ENCODE data around the gene HSPB7. TPM values are rescaled to one million over a fixed set of nuclear protein-coding genes. Genes with fewer than 3 reads are reported as not detected.
A peak's percentile ranks its signal among the peaks of the same experiment; 100 is the strongest.

Gene HSPB7
- total RNA-seq, 1 experiment from 2014 or later, result not detected

DNA sequence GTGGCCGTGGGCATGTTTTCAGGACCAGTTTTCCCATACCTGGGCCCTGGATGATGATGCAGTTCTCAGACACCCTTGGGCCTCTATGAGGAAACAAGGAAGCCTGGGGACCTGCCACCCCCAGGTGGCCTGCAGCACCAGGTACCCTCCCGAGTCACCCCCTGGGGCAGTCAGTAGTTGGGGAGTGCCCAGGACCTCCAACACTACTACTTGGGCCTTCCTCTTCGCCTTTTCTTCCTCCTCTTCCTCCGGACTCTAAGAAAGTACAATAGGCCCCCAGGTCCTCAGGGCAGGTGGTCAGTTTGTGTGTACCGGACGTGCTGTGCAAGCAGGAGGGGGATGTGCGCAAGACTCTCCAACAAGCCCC lies 25.7 kb downstream of the HSPB7 start:
- Histone ChIP-seq H3K4me1 (ENCODE audit: insufficient read depth, low read length) (no peaks in the 10 kb centered on the region), H3T11ph (ENCODE audit: low read length) (no peak overlapping the region), H3K23me2 (ENCODE audit: insufficient read length, low read depth, low read length, poor library complexity, severe bottlenecking) (no peaks in the 10 kb centered on the region), H2AFZ (ENCODE audit: low read length) (no peak overlapping the region), H4K5ac (ENCODE audit: insufficient read length, low read depth, low read length) (no peak overlapping the region), H3K9ac (ENCODE audit: extremely low read depth, insufficient read length, low read length) (no peak overlapping the region), H3K4ac (ENCODE audit: low read depth, low read length) (no peak overlapping the region), H4K20me1 (ENCODE audit: control insufficient read depth, insufficient read depth, insufficient read length) (no peaks in the 10 kb centered on the region), H2AK5ac (ENCODE audit: insufficient read length, low read length) (no peak overlapping the region), H2BK120ac (ENCODE audit: low read depth, low read length, poor library complexity, severe bottlenecking) (no peak overlapping the region), H2BK12ac (ENCODE audit: insufficient read length, low read depth, low read length) (no peak overlapping the region), H3K9me3 (ENCODE audit: control insufficient read depth, low read depth, low read length) (no peaks in the 10 kb centered on the region), H3K4me2 (ENCODE audit: insufficient read depth, insufficient read length, low read length) (no peak overlapping the region), H2BK20ac (ENCODE audit: low read depth, low read length, poor library complexity, severe bottlenecking) (no peak overlapping the region), H3K23ac (ENCODE audit: insufficient read length, low read depth, low read length) (no peak overlapping the region), H3K18ac (ENCODE audit: insufficient read length, low read depth, low read length) (no peak overlapping the region), H3K56ac (ENCODE audit: insufficient read length, low read depth, low read length) (no peak overlapping the region), H2BK15ac (ENCODE audit: low read depth, low read length) (no peak overlapping the region), H3K27me3 (ENCODE audit: insufficient read depth, low read length) (no peaks in the 10 kb centered on the region), H2BK5ac (ENCODE audit: insufficient read length, low read length) (no peak overlapping the region), H4K8ac (replicated peaks; ENCODE audit: insufficient read length, low read depth, low read length) (no peak overlapping the region), H3K79me1 (ENCODE audit: insufficient read depth, low read depth, low read length, poor library complexity, severe bottlenecking) (no peaks in the 10 kb centered on the region), H3K14ac (ENCODE audit: insufficient read depth, low read length) (no peak overlapping the region), H4K91ac (ENCODE audit: insufficient read length, low read depth, low read length) (no peak overlapping the region), H3K27ac (ENCODE audit: insufficient read length, low read depth, low read length) (no peak overlapping the region), H3K79me2 (ENCODE audit: insufficient read depth, low read length) (no peaks in the 10 kb centered on the region)
- H3K4me1 Mint-ChIP-seq, result no peaks in the 10 kb centered on the region
- TF ChIP-seq, protein P1, sequence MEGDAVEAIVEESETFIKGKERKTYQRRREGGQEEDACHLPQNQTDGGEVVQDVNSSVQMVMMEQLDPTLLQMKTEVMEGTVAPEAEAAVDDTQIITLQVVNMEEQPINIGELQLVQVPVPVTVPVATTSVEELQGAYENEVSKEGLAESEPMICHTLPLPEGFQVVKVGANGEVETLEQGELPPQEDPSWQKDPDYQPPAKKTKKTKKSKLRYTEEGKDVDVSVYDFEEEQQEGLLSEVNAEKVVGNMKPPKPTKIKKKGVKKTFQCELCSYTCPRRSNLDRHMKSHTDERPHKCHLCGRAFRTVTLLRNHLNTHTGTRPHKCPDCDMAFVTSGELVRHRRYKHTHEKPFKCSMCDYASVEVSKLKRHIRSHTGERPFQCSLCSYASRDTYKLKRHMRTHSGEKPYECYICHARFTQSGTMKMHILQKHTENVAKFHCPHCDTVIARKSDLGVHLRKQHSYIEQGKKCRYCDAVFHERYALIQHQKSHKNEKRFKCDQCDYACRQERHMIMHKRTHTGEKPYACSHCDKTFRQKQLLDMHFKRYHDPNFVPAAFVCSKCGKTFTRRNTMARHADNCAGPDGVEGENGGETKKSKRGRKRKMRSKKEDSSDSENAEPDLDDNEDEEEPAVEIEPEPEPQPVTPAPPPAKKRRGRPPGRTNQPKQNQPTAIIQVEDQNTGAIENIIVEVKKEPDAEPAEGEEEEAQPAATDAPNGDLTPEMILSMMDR (conservative IDR thresholded peaks at IDR 0.05), result no peak
- no peak overlapping the region for H3K4me3 Mint-ChIP-seq
- no peaks in the 10 kb centered on the region for H3K36me3 Mint-ChIP-seq (ENCODE audit: insufficient read depth in 1 of 3, low read depth in 3 of 3)
- DNase-seq, result no peak
- H3K27ac Mint-ChIP-seq, result peak overlapping the region in 1 of 3 experiments; percentile 91; a peak in 1 of 7 replicates
- no CpG with 5 or more reads among the region's 7 CpGs for WGBS (ENCODE audit: extremely low coverage, insufficient read length, low lambda C conversion rate)
- peaks cover 5% of the 10 kb centered on the region for H3K27me3 Mint-ChIP-seq (ENCODE audit: low read depth)
- H3K9me3 Mint-ChIP-seq, result no peaks in the 10 kb centered on the region
